SK-N-MC (cell line): Measurements from ENCODE around the gene PRDM10.

Source experiments
- EZH2 ChIP-seq: fragments of 200-600 bp; sonication (generic); IDR thresholded peaks from one replicate; pipeline ENCODE4 v1.6.1; 2017; ENCODE audit warnings: antibody characterized with exemption
- POLR2AphosphoS5 ChIP-seq: IDR thresholded peaks from 2 replicates; pipeline ENCODE4 v1.6.1; 2012; ENCODE audit warnings: mild to moderate bottlenecking, low read depth, low read length, borderline replicate concordance

DNA sequence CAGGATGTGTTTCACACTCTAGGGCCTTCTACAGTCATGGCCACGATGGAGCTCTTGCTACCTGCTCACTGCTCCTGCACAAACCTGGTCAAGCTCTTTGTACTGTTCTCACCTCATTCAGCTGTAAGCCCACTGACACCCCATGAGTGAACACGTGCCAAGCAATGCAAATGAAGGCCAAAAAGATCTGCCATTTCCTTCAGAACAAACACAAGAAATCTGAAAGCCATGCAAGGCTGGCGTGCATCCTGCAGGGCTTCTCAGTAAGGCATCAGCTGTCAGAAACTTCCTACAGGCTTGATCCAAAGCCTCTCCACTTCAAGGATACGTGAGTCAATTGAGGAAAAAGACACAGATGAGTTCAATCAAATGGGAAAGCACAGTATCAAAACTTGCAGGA, 63.1 kb downstream of the PRDM10 start:
- TF ChIP-seq POLR2AphosphoS5 (no peak), EZH2 (no peak)
